Stimulated activated CD8-positive, alpha-beta memory T cell treated with anti-CD3 and anti-CD28 coated beads, Interleukin-15, amount 100 ng/mL, for 4 hours (primary cell): ENCODE measurements around the gene BTRC.
A peak's percentile ranks its signal among the peaks of the same experiment; 100 is the strongest.
"Not testable (repeated sequence)": the region's sequence is repeated elsewhere in the genome, so short reads cannot be mapped to it uniquely, and the experiment has no call there.

Experiments
- DNase-seq, 2 donors: peaks; one replicate each; pipeline ENCODE4 v3.0.0-alpha.2; 2020; ENCODE audit warnings: low read depth in 2 of 2

The BTRC gene

DNA sequence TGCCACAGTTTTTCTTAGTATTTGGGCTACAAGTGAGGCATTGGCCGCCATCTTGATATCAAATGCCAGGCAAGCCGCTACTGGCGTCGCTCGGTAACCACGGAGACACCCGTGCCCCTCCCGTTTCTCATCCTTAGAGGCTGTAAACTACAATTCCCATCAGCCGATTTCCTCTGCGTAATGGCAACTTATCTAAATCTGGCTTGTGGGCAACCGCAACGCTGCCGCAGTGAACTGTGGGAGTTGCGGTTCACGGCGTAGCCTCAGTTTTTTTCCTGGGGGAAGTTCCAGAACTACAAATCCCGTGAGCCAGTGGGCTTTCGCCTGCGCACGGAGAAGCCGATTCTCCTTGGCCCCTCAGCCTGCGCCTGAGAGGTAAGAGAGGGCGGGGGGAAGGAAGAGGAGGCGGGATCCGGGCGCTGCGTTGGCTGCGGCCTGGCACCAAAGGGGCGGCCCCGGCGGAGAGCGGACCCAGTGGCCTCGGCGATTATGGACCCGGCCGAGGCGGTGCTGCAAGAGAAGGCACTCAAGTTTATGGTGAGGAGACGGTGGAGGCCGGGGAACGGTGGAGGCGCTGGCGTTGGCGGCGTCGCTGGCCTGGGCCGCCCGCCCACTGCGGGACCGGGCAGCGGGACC is at the start of gene BTRC:
TSS of gene BTRC (plus strand) at position 474 of the 636 bp plus-strand sequence. CDS start at position 490, 16 bp downstream.
- DNase-seq: peak; percentile 91 to 95

DNA sequence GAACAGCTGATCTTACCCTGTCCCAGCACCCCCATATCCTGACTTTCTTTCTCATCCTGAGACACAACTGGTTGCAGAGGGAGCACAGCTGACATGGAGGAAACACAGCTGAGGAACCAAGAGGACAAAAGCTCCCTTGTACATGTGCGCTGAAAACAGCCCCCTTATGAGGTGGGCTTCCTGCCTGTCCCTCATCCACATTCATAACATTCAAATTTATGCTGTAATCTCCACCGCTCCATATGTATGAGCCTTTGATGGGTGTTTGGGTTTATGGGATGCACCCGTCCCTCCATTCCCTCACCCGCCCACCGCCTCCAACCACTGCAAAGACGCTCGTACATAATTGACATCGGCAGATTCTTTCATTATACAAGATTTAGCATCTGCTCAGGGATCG is 49.6 kb upstream of the BTRC start:
- no peak for DNase-seq

DNA sequence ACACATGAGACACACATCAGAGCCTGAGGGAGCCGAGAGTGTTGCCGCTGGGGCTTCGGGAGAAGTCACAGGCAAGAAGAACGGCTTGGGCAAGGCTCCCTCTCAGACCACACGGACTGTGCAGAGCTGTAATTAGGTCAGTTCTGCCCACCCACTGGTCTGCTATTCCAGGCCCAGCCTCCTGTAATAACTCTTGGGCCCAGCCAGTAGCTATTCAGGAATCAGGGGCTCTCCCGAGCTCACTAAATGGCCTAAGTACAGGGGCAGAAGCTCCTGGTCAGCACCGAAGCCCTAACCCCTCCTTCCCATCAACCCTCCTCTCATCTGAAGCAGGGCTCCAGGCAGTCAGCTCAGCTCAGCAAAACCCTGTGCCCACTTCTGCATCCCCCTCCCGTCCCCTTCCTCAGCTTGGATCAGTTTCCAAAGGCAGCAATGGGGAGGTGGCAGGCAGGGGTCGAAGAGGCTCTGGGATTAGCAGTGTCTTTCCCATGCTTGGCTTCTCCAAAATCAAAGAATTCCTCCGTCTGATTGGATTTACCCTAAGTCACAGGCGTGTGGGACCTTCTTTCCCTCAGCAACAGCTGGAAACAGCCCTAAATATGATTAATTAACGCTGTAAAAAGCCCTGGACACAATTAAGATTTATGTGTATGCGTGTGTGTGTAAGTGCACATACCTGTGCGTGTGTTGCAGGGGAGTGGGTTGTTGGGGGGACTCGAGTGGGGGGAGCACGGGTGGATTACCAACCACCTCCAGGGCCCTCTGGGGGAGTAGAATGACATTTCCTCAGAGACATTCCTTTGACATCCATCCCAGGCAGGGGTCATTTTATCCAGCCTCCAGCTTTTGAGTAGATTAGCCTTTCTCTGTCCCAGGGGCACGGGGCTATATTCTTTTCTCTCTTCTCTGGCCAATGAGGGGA is 48.4 kb upstream of the BTRC start:
- DNase-seq: no peak

DNA sequence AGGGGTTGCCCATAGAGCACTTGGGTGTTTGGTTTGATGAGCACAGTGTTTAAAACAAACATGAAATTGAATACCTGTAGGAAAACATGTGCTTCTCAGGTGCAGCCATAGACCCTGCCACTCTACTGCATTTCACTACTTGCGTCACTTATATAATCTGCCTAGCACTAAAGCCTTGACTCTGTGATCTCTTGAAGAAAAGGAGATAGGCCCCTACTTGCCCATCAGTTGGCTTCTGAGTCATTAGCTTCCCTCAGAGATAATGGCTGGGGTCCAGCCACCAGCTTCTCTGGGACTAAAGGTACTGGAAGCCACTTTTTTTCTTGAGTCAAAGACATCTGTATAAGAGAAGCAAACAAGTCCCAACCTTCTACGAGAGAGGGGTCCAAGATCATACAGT is 45.9 kb upstream of the BTRC start:
- DNase-seq: no peak

DNA sequence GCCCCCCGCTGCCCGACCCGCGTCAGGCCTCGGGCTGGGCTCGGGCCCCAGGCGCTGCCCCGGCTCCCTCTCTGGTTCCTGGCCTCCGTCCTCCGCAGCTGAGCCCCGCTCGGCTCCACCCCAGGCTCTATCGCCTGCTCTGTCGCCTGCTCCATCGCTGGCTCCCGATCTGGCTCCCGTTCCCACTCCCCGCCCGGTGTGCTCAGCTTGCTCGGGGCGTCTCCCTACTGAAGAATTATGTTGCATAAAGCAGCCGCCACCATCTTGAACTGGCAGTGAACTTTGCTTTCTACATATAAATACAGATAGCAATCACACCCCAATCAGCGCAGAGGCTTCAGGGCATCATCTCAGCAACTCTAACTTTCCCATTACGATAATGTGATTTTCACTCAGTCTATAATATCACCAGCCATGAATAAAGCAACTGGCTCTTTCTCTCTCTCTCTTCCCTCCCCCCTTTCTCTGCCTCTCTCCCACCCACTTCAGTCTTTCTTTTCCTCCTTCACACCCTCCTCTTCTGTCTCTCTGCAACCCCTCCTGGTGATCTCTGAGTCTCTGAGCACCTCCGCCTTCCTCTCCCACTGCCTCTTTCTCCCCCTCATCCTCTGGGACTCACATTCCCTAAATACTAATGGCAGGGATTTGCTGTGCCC is 43.3 kb upstream of the BTRC start:
- no peak for DNase-seq

DNA sequence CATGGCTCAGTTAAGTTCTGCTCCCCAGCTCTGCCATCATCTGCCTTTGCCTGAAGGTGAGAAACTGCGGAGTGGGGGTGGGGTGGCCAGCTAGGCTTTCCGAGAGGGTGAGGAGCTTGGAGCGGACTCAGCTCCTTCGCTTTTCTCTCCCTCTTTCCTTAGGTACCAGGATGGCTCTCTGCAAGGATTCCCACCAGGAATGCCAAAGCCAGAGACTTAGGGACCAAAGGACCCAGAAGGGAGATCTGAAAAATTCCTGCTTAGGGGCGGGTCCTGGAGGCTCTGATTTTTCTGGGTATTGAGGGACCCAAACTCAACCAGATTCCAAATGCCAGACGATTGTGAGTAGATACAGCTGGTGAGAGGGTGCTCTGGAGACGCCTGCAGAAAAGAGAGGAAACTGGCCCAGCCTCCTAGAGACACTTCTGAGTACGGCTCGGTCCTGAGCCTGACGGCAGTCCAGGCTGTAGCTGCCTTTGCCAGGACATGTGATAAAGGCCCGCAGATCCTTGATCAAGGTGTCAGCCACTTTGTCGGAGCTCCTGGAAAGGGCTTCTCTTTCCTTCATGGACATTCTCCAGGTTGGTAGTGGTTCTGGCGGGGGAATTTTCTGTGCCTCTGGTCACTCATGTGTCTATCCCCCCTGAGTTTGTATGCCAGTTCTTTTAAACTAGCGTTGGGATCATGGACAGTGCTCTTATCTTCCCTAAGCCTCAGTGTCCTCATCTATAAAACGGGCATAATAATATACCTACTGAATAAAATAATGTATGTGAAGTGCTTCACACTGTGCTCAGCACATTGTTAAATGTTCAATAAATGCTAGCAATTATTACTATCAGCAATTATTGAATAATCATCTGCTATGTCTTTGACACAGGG is 42.5 kb upstream of the BTRC start:
- DNase-seq: no peak

DNA sequence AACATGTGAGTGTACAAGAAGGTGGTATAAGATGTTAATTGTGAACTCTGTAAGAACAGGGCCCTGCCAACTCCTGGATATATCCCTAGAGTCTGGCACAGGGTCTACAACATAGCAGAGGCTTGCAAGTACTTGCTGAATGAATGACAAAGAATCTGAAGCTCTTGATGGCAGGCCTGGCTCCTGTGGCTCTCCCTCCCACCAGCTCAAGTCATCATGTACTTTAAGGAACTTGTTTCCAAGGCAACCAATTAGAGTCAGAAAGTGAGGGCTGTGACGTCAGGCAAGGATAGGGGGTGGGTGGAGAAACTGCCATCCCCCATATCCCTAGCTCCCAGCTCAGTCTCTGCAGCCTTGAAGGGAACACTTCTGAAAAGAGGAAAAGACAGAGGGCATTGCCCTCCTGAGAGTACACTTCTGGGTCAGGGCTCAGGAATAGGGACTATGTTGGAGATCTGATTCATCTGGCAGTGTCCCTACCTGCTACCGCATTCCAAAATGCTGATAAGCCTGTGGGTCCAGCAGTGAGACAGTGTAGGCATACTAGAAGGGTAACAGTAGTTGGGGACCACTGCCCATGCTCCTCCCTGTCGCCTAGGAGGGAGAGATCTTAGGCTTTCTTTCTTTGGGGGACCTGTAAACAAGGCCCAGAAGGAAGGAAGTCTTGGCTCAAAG is 34.6 kb upstream of the BTRC start:
- DNase-seq: no peak

DNA sequence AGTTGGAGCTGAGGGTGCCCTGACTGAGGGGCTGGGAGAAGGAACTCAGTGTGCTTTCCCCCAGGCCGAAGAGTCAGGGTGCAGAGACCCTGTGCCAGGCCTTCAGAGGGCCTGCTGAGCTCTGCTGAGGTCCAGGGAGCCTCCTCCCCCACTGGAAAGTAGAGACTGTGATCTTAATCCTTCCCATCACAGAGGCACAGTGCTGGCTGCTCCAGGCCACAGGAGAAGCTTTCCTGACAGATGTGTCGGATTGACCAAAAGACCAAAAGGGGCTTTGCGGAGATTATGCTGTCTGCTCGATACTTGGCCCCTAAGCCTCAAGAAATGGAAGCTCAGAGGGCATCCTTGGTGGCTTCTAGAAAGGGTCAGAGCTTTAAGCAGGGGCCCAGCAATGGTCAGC is 32.9 kb upstream of the BTRC start:
- DNase-seq: no peak

DNA sequence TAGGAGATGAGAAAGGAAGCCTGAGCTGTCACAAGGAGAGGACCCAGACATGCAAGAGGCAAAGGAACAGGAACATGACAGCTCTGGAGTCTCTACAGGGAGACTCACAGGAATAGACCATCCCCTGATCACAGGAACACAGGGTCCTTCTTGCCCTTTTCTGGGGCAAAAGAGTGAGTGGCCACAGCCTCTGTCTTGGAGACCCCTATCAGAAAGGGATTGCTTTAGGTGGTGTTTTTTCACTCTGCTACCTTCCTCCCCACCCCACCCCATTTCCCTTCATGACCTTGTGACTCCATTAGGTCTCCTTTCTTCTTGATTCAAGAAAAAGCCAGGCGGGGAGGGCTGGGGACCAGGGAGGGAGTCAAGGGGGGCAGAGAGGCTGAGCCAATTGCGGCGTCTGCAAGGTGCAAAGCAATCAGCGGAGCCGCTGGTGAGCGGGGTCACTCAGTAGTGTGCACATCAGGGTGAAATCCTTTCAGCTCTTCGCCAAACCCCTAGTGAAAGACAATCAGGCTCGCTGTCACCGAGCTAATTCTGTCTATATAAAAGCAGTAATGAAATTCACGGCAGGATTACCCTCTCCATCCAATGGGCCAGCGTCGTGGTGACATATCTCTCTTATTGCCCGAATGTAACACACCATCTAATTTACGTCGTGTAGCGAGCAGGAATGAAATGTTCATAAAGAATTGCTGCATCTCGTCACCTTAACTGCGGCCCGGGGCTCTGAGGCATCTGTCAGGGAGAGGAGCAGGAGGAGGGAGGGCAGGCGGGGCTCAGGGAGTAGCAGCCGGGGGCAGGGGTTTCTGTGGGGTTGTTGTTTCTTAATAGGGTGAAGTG is 31.5 kb upstream of the BTRC start:
- no peak for DNase-seq

DNA sequence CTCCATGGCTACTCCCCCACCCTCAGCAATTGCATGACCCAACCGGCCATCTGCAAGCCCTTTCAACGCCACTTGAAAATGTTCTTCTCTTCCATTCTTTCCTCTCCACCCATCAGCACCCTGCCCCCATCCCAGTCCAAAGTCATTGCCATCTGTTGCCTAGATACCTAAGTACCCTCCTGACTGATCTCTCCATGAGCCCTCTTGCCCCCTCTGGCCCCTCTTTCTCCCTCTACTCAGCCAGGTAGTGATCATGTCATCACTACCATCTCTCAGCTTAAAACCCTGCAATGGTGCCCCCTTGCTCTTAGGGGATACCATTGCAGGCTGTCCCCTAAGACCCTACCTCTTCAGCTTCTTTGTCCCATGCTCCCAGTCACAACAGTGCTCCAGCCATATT is 30.5 kb upstream of the BTRC start:
- no peak for DNase-seq

DNA sequence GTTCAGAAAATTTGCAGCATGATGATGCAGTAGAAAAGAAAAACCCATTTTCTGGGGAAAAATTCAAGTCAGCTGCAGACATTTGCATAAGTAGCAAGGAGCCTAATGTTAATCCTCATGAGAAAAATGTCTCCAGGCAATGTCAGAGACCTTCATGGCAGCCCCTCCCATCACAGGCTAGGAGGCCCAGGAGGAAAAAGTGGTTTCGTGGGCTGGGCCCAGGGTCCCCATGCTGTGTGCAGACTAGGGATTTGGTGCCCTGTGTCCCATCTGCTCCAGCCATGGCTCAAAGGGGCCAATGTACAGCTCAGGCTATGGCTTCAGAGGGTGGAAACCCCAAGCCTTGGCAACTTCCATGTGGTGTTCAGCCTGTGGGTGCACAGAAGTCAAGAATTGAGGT is 26.5 kb upstream of the BTRC start:
- DNase-seq: not testable (repeated sequence)

DNA sequence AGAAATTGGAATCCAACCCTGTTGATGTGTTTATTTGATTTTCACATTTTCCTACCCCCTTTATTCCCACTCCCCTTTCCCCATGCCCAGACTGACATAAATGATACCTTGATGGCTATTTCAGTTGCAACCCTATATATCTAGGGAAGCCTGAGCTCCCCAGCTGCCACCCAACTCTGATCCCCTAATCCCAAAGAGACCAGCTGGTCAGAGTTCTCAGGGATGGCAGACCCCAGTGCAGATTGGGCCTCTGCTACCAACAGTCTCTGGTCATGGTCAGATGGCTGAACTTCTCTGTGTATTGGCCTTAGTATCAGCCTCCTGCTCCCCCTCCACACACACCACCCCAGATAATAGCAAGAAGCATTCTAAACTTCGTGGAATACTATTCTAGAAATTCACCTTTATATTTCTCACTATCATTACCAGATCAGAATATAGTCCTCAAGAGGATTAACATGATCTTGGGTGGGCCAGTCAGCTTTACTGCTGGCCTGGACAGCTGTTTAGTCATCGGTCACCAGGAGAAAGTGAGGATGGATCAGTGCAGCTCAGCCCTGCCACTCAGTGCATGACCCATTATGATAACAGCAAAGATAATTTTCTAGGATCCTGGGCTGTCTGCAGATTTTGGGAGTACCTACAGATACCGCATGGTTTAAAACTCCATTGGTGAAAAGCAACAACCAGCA is 24.5 kb upstream of the BTRC start:
- DNase-seq: no peak

DNA sequence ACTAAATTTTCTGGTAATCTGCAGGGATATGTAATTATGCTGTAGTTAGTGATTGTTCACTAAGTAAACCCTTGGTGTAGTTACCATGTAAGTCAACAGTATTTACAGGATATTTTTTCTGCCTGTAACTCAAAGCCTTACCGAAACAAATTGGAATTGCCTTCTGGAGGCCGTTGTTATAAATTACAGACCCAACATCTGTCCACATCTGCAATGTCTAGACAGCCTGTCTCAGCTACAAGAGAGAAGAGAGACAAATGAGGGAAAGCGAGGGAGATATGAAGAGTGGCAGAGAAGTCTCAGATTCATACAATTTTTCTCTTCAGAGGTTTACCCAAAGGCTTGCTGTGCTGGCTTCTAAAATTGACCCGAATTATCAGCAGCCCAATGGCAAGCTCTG is 23.7 kb upstream of the BTRC start:
- no peak for DNase-seq

DNA sequence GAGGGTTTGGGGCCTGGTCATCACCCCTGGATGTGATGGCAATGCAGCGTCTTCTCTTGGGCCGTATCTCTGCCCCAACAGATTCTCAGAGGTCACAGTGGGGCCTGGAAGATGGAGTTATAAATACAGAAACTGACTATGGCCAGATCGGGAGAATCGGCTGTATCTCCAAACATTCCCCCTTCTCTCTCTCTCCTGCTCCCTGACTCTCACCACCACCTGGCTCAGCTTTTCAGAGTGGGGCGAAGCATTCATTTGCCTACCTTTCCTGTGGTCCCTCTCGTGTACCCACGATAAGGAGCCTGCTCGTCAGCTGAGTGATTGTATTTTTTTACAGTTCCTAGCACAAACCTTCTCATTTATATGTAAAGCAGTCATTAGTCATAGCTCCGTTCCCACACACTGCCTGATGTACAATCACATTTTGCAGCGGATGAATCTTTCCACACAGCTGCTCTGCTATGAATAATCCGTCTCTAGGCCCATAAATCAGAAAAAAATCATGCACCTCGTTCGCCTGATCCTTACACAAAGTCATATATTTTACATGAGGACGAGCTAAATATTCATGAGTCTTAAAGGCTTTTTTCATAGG is 23.2 kb upstream of the BTRC start:
- no peak for DNase-seq

DNA sequence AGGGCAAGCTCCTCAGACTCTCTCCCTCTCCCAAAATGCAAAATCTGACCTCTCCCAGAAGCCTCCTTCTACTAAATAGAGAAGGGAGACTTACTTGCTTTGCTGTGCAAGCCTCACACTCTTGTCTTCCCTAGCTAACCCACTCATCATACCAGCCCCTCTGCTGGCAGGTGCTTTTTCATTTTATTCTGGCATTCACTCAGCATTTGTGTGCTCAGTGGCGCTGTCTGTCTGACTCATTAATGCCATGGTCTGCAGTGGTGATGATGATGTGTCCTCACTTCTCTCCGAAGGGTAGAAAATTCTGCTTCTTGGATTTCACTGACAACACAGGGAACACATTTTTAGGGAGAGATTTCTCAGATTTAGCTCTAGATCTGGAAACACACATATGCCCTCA is 22.0 kb upstream of the BTRC start:
- DNase-seq: no peak

DNA sequence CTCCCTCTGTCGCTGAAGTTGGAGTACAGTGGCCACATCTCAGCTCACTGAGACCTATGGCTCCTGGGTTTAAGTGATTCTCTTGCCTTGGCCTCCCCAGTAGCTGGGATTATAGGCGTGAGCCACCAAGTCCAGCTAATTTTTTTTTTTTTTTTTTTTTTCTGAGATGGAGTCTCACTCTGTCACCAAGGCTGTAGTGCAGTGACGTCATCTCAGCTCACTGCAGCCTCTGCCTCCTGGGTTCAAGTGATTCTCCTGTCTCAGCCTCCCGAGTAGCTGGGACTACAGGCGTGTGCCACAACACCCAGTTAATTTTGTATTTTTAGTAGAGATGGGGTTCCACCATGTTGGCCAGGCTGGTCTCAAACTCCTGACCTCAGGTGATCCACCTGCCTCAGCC is 19.7 kb upstream of the BTRC start:
- DNase-seq: not testable (repeated sequence)

DNA sequence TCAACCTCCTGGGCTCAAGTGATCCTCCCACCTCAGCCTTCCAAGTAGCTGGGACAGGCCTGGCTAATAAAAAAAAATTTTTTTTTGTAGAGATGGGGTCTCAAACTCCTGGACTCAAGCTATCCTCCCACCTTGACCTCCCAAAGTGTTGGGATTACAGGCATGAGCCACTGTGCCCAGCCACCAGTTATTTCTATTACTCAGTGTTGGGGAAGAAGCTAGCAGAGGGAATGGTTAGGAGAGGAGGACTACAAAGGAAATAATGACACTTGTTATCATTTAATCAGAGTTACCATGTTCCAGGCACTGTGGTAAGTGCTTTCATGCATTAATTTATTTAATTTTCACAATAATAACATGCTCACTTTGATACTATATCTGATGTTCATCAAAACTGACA is 17.6 kb upstream of the BTRC start:
- DNase-seq: no peak

DNA sequence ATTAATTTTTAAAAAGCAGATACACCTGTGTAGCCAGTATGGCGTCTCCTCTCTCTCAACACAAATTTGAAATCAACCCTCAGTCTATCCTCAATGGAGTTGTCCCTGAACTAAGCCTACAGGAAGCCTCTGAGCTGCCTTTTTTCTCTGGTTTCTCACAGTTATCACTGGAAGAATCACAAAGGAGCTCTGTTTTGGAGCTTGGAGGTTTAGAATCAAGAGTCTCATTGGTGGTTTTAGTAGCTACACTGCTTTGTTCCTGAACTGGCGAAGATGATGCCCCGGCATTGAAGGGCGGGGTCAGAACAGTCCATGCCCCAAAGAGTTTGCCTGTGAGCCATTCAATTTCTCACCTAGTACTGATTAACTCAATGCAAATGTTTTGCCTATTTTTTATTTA is 16.1 kb upstream of the BTRC start:
- no peak for DNase-seq

DNA sequence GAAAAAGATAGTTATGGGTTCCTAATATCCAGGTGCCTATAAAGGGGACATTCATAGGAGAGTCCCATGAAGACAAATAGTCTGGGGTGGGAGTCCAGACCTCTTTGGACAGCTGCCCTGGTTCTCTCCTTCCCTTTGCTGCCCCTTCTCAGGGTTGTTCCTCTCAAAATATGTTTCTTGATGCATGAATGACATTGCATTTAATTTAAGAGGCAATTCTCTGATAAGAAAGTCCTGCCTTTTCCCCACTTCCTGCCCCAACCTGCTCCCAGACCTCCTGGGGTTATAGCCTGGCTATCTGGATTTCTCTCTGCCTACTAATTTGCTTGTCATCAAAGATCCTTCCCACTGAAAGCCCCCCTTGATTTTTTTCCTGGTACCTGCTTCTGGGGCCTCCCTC is 12.5 kb upstream of the BTRC start:
- DNase-seq: no peak
